Activated CD8-positive, alpha-beta memory T cell treated with anti-CD3 and anti-CD28 coated beads for 1 hour (primary cell): ENCODE measurements around the gene CYTH4.
A peak's percentile ranks its signal among the peaks of the same experiment; 100 is the strongest.

Experiments used
- DNase-seq, 2 donors: peaks; one replicate each; pipeline ENCODE4 v3.0.0-alpha.2; 2020; ENCODE audit warnings: low read depth in 1 of 2; ENCODE audit errors: extremely low read depth in 1 of 2

CYTH4 gene

DNA sequence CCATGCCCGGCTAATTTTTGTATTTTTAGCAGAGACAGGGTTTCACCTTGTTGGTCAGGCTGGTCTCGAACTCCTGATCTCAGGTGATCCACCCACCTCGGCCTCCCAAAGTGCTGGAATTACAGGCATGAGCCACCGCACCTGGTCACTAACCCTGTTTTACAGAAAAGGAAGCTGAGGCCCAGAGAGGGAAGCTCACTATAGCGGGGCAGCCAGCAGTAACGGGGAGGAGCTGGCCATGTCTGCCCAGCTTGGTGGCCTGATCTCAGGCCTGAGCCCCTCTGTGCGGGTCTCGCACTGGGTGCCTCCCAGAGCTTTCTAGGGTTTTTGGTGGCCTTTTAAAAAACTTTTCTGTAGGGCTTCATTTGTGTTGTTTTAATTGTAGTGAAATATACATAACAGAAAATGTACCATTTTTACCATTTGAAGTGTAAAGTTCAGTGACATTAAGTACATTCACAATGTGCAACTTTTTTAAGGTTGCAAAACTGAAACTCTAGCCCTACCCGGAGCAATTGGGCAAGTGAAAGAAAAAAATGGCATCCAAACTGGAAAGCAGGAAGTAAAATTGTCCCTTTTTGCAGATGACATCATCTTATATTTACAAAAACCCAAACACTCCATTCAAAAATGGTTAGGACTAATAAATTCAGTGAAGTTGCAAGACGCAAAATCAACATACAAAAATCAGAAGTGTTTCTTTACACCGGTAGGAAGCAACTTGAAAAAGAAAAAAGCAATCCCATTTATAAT, 14.5 kb upstream of the CYTH4 start:
- no peak for DNase-seq

DNA sequence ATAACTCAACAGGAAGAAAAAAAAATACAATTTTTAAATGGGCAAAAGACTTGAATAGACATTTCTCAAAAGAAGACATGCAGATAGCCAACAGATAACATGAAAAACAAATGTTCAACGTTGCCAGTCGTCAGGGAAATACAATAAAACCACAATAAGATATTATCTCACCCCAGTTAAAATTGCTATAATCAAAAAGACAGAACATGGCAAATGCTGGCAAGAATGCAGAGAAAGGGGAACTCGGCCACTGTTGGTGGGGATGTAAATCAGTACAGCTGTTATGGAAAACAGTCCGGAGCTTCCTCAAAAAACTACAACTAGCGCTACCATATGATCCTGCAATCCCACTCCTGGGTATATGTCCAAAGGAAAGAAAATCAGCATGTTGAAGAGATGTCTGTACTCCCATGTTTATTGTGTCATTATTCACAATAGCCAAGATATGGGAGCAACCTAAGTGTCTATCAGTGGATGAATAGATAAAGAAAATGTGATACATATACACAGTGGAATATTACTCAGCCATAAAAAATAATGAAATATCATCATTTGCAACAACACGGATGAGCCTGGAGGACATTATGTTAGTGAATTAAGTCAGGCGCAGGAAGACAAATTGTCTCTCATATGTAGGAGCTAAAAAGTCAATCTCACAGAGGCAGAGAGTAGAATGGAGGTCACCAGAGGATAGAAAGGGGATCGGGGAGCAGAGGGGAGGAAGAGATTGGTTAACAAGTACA, 12.2 kb upstream of the CYTH4 start:
- DNase-seq: no peak

DNA sequence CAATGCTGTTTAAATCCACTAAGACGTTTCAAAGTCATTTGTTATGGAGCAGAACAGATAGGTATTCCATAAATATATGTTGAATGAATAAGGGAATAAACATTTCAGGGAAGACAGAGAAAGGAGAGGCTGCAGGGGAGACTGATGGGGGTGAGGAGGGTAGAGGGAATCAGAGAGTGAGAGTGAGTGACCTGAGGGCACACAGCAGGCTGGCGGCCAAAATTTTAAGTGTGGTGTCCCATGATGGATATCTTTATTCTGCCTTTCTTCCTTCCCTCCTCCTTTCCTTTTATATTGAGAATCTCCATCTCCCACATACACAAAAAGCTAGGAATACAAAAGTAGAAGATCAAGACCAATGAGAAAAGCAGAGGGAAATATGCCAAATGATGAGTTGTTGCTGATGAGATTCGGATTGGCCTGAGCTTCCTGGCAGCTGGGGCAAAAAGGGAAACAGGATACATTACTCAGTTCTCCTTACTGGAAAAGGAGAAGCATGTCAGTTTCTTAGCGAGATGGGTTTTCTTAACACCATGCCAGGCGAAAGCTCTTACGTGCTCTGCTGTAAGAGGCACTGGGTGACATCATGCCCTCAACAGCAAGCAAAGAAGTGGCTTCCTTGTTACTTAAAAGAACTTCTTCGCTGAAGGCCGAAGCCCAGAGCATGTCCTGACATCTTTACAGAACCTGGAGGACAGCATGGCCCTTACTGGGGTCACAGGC, 11.2 kb upstream of the CYTH4 start:
- DNase-seq: no peak

DNA sequence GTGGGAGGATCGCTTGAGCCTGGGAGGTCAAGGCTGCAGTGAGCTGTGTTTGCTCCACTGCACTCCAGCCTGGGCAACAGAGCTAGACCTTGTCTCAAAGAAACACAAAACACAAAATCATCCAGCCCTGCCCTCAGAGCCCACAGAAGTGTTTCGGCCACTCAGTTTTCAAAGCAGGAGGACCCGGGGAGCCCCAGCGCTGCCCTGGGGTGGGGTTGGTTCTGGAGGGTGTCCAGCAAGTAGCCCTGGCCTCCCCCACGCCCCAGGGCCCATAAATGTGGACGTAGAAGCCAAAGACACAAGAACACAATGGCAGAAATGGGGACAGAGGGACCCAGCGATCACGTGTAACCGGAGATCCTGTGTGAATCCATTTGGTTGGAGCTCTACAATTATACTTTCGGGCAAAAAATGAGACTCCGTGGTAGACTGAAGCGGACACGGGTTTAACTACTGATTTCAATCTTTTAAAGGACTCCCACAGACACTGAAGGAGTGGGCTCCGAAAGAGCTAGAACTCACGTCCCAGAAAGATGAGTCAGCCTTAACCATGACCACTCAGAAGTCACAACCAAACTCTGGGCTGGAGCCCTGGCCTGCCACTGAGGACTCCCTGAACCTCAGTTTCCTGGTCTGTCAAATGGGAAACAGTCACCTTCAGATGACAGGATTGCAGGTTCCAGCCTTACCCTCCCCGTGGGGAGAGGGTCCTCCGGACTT, 9.0 kb upstream of the CYTH4 start:
- DNase-seq: no peak

DNA sequence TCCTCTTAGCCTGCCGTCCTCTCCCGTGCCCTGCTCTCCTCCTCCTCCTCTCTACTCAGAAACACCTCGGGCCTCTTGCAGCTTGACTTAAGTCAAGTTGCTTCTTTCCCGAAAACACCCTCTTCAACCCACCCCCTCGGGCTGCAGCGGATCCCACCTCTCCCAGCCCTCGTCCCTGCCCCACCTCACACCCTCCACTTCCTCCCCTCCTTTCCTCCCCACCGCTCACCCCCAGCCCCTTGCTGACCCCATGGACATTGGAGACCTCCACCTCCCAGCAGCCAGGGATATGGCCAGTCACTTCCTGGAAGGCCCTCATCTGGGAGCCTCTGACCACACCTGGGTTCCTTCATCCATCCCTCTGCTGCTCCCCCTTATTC, 8.5 kb upstream of the CYTH4 start:
- DNase-seq: no peak

DNA sequence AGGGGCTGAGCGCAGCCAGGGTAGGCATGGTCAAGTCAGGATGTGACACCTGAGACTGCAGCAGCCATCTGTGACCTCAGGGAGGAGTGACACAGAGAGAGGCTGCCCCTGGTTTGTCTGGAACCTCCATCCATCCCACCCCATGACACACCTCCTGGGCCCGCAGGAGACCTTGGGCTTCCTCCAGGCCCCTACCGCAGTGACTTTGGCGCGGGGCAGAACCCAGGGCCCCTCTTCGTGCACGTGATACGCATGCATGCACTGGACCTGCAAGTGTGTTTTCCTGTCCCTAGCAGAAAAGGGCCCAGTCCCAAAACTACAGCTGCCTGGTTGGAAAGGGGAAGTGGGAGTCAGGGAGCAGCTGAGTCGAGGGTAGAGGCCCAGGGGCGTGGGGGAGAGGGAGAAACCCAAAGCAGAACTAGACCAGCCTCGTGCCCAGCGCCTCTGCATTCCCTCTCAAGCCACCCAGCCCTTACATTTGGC, 7.9 kb upstream of the CYTH4 start:
- DNase-seq: no peak

DNA sequence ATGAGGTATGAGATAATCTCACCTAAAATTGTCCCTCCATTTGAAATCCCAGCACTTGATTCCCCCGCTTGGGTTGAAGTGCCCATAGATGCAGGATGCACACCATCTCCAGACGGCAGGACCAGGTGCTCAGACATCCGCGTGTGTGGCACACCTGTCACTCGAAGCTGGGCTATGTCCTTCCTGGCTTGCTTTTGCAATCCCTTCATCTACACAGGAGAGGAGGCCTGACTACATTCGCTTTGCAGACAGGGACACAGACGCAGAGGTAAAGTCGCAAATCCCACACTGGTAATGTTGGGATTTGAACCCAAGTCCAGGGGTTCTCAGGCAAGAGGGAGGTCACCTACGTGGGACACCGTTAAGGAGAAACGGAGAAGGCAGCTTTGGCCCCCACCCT, 7.2 kb upstream of the CYTH4 start:
- DNase-seq: no peak

DNA sequence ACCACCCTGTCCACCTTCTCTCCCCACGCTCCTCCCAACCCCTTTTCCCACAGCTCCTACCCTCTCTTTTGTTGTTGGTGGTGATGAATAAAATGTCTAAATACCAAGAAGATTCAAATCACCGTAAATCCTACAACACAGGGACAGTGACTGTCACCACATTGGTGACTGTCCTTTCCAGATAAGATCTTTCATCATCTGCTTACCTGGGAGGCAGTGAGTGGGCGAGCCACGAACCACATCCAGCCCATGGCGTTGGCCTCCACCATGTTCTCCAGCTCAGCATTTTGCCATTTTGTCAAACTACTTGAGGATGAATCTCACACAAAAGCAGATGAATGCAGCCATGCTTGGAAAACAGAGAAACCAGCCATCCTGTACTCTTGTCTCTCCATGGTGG, 6.7 kb upstream of the CYTH4 start:
- no peak for DNase-seq

DNA sequence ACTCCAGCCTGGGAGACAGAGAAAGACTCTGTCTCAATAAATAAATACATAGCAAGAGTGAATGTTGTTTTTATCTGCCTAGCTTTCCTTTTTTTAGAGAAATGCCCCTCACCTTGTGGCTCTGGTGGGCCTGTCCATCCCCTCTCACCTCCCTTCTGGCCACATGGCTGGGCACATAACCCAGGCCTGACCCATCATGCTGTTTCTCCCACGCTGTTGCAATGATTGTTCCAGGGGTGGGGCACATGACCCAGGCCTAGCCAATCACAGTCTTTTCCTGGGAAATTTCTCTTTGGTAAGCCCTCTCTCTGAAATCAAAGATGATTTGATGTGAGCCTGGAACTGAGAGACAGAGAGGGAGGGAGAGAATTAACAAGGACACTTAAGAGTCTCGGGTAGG, 5.5 kb upstream of the CYTH4 start:
- DNase-seq: no peak

DNA sequence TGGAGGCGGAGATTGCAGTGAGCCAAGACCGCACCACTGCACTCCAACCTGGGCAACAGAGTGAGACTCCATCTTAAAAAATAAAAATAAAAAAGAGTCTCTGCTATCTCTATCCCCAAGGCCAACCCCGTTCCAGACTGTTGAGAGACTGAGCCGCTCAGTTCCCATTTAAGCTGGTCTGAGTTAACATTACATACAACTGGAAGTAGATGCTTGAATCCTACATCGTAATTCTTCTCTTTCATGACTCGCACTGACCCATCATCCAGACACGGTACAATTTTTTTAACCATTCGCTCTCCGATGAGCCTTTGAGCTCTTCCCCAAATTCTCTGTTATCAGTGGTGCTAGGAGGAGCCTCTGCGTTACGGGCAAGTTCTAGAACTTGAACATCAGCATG, 4.9 kb upstream of the CYTH4 start:
- no peak for DNase-seq

DNA sequence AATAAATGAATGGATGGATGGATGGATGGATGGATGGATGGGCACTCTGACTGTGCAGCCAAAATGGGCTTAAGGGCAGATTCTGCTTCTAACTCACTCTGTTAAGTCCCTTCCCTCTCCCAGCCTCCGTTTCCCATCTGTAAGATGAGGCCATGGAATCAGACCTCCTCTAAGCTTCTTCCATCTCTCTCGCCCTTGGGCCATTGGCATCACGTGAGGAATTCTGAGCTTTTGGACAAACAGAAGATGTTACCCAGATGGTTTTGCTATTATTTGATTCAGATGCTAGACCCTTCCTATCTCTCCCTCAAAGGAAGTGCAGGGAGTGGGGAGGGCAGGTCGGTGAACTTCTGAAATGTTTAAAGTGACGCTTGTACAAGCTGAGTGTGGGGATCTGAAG, 4.0 kb upstream of the CYTH4 start:
- DNase-seq: no peak

DNA sequence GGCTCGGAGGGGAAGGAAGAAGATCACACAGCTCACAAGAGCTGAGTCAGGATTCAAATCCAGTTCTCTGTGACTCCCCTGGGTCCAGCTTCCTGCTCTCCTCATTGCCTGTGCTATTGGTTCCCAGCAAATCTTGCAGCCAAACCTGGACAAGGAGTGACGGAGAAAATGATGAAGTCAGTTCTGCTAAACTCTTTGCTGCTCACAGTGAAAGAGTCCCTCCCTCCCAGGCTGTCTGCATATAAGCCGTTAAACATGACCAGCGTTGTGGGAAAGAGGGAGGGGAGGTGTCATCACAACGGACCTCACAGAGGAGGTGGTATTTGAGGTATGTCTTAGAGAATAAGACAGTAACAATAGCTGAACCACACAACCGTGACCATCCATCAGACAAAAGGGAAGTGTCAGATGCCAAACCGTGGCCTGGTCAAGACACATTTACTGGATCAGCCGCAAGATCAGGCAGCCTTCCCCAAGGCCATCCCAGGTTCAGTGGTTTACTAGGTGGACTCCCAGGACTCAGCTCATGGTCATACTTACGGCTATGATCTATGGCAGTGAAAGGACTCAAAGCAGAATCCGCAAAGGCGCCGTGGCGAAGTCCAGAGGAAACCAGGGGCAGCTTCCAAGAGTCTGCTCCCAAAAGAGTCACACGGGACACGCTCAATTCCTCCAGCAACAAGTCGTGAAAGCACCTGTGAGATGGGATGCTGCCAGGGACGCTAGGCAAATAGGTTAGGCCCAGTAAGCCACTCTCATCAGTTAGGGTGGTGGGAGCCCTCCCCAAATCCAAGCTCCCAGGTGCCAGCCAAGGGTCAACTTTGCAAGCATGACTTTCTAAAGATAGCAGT, 2.8 kb upstream of the CYTH4 start:
- no peak for DNase-seq

DNA sequence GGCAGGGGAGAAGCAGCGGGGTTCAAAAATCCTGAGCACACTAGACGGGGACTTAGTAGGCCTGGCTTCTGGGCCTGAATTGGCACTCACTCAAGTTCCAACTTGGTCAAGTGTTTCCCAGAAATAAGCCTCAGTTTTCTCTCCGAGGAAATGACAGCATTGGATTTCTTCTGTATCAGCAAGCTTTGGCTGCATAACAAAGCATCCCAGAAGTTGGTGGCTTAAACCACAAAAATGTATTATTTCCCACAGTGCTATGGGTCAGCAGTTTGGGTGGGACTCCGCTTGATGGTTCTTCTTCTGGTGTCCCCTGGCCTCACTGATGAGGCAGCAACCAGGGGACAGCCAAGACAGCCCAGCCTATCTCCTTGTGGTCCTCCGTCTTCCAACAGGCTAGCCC, 1.6 kb upstream of the CYTH4 start:
- DNase-seq: no peak

DNA sequence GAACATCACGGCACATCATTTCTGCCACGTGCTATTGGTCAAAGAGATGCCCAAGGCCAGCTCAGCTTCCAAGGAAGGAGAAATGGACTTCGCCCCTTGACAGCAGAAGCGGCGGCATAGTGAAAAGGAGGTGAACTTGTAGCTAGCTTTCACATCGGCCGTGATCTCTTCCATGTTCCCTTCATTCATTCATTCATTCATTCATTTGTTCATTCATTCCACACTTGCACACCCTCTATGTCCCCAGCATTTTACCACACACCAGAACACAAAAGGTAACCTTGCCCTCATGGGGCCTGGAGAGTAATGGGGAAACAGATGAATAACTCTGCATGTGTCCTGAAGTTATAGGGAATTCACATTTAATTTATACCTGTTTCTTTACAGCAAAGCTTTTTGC, 1.1 kb upstream of the CYTH4 start:
- DNase-seq: no peak

DNA sequence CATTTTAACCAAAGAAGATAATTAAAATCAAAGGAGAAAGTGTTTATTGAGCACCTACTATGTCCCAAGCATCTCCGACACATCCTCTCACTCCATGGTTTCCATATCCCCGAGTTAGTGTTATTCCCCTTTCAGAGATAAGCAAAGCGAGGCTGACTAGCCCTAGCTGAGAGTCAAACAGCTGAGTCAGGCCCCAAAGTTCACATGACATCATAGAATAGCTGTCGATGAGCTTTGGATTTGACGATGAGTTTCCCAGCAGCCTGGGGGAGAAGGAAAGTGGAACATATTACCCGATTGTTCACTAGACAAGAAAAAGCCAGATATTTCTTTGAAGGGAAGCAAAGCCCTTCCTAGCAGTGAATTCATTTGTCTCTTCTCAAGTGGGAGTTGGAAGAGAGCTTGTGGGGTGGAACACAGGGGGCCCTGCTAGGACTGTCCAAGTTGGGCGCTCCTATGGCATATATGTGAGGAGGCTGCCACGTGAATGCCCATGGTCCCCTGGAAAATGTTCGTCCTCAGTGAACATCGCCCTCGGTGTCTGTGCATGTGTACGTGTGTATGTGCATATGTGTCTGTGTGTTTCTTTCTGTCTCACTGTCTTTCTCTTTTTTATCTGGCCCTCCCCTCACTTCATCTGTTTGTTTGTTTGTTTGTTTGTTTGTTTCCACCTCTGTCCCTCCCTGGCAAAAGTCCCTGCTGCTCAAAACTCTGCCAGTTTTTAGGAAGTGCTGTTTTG, 493 bp upstream of the CYTH4 start:
- DNase-seq: no peak

DNA sequence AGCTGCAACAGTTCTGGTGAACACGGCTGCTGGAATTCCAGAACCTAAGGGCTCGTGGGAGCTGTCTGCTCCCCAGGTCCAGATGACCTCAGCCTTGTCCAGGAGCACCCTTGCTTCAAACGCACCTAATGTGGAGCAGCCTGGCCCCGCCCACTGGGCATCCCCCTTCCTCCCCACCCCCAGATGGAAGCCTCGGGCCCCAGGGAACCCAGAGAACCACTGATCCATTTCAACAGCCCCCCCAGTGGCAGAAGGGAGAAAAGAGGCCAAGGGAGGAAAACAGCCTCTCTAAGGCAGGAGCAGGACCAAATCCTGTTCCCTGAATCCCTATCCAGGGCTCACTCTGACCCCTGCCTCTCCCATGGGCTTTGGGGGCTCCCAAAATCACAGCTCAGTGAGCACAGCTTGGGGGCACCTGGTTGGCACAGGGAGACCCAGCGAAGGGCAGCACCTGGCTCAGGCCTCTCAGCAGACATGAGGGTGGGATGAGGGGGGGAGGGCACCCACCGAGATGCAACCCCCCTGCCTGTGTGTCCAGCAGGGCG, 1.2 kb downstream of the CYTH4 start:
- peak in 1 of 2 donors; percentile 40 for DNase-seq

DNA sequence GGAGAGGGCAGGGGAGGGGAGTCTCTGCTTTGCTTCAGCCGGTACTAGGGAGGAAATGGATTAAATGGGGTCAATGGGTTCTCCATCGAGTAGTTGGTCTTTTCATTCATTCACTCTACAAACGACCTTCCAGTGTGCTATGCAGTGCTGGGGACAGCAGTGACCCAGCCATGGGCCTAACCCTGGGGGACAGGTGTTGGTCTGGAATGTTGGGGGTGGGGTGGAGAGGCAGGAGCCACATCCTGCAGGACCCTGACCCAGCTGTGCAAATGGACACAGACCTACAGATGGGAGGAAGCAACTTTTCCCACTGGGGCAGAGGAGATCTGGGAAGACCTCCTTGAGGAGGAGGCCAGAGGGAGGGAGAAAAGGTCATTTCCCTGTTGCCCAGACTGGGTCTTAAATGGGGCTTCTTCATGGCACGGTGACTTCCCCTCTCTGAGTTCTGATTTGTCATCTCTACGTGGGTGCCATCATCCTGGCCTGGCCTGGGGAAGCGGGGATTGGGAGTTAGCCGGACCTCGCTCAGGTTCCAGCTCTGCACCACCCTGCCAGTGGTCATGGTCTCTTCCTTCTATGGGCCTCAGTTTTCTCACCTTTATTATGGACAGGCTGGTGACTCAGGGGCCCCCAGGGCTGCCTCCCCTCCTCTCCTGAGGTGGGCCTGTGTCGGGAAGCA, 2.0 kb downstream of the CYTH4 start:
- no peak for DNase-seq

DNA sequence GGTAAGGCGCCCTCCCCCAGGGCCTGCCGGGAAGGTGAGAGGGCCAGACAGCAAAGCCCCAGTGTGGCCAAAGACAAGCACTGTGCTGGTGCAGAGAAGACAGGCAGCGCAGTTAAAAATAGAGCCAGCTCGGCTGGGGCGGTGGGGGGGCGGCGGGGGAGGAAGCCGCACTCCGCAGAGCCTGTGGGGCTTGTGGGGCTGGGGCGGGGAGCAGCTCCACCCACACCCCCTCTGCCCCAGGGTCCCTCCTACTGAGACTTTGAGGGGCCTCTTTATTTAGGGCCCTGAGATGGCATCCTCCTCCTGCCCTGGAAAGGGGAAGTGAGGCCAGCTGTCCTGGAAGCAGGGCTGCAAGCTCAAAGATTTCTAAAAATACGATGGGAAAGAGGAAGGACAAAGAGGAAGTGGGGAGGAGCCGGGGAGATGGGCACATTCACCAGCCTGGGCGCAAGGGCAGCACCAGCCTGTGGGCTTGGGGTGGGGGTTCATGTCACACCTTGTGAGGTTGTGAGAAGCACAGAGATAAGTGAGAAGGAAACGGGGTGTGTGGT, 2.6 kb downstream of the CYTH4 start:
- peak in 1 of 2 donors; percentile 34 for DNase-seq
